ENCODE results near the gene BIRC6.

DNA sequence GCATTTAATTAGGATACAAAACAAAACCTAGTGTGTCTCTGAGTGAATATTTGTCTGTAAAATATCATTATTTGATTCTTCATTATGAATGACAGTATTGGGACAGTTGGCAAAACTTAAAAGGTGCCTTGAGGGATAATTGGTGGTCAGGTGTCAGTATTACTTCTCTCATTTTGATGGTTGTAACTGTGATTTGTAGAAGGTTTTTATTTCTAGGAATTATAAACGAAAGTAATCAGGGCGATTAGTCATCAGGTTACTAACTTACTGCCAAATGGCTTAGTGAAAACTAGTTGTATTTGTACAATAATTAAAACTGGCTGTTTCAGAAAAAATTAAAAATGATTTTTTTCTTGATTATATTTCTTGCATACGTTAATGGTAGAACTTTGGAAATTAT is 117.6 kb downstream of the BIRC6 start:
- no peak for TF ChIP-seq RCOR1 (IDR thresholded peaks at IDR 0.05; ENCODE audit: low read depth, low read length)
- no peak for TF ChIP-seq POLR2A (IDR thresholded peaks at IDR 0.05; ENCODE audit: low read length)
- TF ChIP-seq CEBPB (IDR thresholded peaks at IDR 0.05) = no peak
- TF ChIP-seq, protein P1, sequence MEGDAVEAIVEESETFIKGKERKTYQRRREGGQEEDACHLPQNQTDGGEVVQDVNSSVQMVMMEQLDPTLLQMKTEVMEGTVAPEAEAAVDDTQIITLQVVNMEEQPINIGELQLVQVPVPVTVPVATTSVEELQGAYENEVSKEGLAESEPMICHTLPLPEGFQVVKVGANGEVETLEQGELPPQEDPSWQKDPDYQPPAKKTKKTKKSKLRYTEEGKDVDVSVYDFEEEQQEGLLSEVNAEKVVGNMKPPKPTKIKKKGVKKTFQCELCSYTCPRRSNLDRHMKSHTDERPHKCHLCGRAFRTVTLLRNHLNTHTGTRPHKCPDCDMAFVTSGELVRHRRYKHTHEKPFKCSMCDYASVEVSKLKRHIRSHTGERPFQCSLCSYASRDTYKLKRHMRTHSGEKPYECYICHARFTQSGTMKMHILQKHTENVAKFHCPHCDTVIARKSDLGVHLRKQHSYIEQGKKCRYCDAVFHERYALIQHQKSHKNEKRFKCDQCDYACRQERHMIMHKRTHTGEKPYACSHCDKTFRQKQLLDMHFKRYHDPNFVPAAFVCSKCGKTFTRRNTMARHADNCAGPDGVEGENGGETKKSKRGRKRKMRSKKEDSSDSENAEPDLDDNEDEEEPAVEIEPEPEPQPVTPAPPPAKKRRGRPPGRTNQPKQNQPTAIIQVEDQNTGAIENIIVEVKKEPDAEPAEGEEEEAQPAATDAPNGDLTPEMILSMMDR (IDR thresholded peaks at IDR 0.05) = no peak
- no peak for TF ChIP-seq ZFP36 (IDR thresholded peaks at IDR 0.05; ENCODE audit: borderline replicate concordance, partially characterized antibody)
- no peak for TF ChIP-seq NR3C1 (IDR thresholded peaks at IDR 0.05)
- TF ChIP-seq RAD21 (conservative IDR thresholded peaks at IDR 0.05 in 1 of 2, IDR thresholded peaks at IDR 0.05 in 1 of 2) = no peak
- TF ChIP-seq MAFK (IDR thresholded peaks at IDR 0.05; ENCODE audit: partially characterized antibody) = no peak
